HepG2 (cell line): ENCODE measurements around the gene C2orf80. TPM values are rescaled to one million over a fixed set of nuclear protein-coding genes. Genes with fewer than 3 reads are reported as not detected.
A peak's percentile ranks its signal among the peaks of the same experiment; 100 is the strongest.

ENCODE experiments used
- CHCHD3 ChIP-seq: sonication (generic); formaldehyde crosslinking; IDR thresholded peaks from 2 replicates; pipeline ENCODE4 v1.8.0; 2022; ENCODE audit warnings: mild to moderate bottlenecking, missing genetic modification reagents, moderate library complexity
- GATAD2A ChIP-seq: IDR thresholded peaks from 2 replicates; pipeline ENCODE4 v1.6.1; 2016
- JUND ChIP-seq: sonication (generic); formaldehyde crosslinking; IDR thresholded peaks from 2 replicates; pipeline ENCODE4 v1.8.0; 2022; ENCODE audit warnings: mild to moderate bottlenecking, missing genetic modification reagents
- MAFG ChIP-seq: sonication (generic); formaldehyde crosslinking; IDR thresholded peaks from 2 replicates; pipeline ENCODE4 v1.5.1; 2020; ENCODE audit warnings: mild to moderate bottlenecking, missing genetic modification reagents
- NCOA1 ChIP-seq: sonication (generic); formaldehyde crosslinking; IDR thresholded peaks from 2 replicates; pipeline ENCODE4 v1.9.0; 2021; ENCODE audit warnings: missing genetic modification reagents
- NONO ChIP-seq, 2 experiments: fragments of 450-650 bp in 1 of 2; sonication (generic) in 1 of 2; formaldehyde crosslinking in 1 of 2; IDR thresholded peaks in 1 of 2; conservative IDR thresholded peaks in 1 of 2; 2 replicates each; pipeline versions ENCODE4 v1.6.1 to v1.8.0; 2017 to 2022; ENCODE audit warnings: mild to moderate bottlenecking in 1 of 2, missing genetic modification reagents in 1 of 2, moderate library complexity in 1 of 2
- PHF21A ChIP-seq: sonication (generic); formaldehyde crosslinking; IDR thresholded peaks from 2 replicates; pipeline ENCODE4 v1.5.0; 2020; ENCODE audit warnings: mild to moderate bottlenecking, missing genetic modification reagents
- TP53 ChIP-seq: sonication (generic); formaldehyde crosslinking; conservative IDR thresholded peaks from 2 replicates; pipeline ENCODE4 v1.4.0; 2020; ENCODE audit warnings: missing genetic modification reagents
- ZNF235 ChIP-seq: sonication (generic); formaldehyde crosslinking; IDR thresholded peaks from 2 replicates; pipeline ENCODE4 v1.8.1; 2023; ENCODE audit warnings: mild to moderate bottlenecking, missing genetic modification reagents, borderline replicate concordance
- ZNF772 ChIP-seq: sonication (generic); formaldehyde crosslinking; IDR thresholded peaks from 2 replicates; pipeline ENCODE4 v1.5.0; 2020; ENCODE audit warnings: mild to moderate bottlenecking, missing genetic modification reagents
- ZSCAN12 ChIP-seq: sonication (generic); formaldehyde crosslinking; IDR thresholded peaks from 2 replicates; pipeline ENCODE4 v1.9.0; 2021; ENCODE audit warnings: mild to moderate bottlenecking, missing genetic modification reagents
- ZSCAN21 ChIP-seq: sonication (generic); formaldehyde crosslinking; IDR thresholded peaks from 2 replicates; pipeline ENCODE4 v1.8.0; 2022; ENCODE audit warnings: mild to moderate bottlenecking, missing genetic modification reagents, moderate library complexity, borderline replicate concordance
- polyA plus RNA-seq, 8 experiments: library from polyadenylated mRNA; depleted of rRNA in 3 of 8; stranded (reverse) in 7 of 8; unstranded in 1 of 8; fragments of >200 nt; fragmentation: Illumina TruSeq in 4 of 8; extraction: Trizol in 4 of 8; gene quantifications; 2 replicates each; pipeline versions ENCODE4 v1.2.1 to v1.2.3, GENCODE V29; 2011 to 2016; ENCODE audit warnings: low read depth in 4 of 8, missing spikeins in 1 of 8, mixed read lengths in 1 of 8; ENCODE audit not compliant: insufficient read depth in 1 of 8
- total RNA-seq, 5 experiments: library from RNA; depleted of rRNA; stranded (reverse); fragments of >200 nt; fragmentation: Illumina TruSeq; extraction: Trizol; gene quantifications; 2 replicates each; pipeline ENCODE4 v1.2.3, GENCODE V29; 2016; ENCODE audit warnings: low read depth in 1 of 5
- TF ChIP-seq, protein P1 (sequence below): sonication (generic); formaldehyde crosslinking; IDR thresholded peaks from 2 replicates; pipeline ENCODE4 v1.4.0; 2020; ENCODE audit warnings: missing genetic modification reagents, borderline replicate concordance
- TF ChIP-seq, protein P2 (sequence below): sonication (generic); formaldehyde crosslinking; IDR thresholded peaks from 2 replicates; pipeline ENCODE4 v1.5.0; 2020; ENCODE audit warnings: missing genetic modification reagents
- TF ChIP-seq, protein P3 (sequence below): sonication (generic); formaldehyde crosslinking; IDR thresholded peaks from 2 replicates; pipeline ENCODE4 v1.4.0; 2020; ENCODE audit warnings: mild to moderate bottlenecking, missing genetic modification reagents
- TF ChIP-seq, protein P4 (sequence below): sonication (generic); formaldehyde crosslinking; IDR thresholded peaks from 2 replicates; pipeline ENCODE4 v1.4.0; 2020; ENCODE audit warnings: low read depth, missing genetic modification reagents

The C2orf80 gene
- total and polyA plus RNA-seq, 2 of the 13 experiments (the other 11 are each of a cell fraction or from before 2014, with no cell fraction given), result not detected

DNA sequence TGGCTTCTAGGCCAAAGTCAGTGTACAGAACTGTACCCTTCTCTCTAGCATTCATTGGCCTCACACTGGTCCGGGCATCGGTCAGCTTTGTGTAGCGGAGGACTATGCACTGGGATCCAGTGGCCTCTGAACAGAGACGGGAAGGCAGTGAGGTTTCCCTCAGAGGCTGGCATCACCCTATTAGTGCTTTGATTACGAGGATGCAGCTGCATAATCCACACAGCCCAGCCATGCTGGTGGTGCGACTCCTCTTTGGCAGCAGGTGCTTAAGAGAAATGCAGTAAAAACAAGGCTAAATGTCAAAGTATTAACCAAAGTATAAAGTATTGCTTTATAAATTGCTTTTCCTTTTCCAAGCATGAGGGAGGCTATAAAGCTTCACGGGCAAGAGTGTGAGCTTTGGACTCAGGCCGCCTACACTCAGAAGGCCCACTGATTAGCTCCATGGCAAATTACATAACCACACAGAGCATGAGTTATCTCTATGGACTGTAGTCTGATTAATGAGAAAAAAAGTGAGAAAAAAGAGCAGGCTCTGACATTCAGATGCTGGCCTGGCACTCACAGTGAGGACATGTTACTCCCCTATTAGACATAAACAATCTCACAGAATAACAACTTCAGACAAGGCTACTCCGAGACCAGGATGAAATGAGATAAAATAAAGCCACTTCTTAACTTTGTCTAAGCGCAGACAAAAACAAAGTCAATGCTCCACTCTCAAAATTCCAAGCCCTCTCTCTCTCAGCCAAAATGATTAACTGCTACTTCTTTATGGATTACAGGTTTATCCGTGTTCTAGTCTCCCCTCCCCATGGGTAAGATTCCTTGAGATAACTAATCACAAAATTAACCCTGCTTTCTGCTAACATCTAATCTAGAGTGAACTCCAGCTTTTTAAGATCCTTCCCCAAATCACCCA, 53.8 kb downstream of the C2orf80 start (continued):
- TF ChIP-seq, protein P1, sequence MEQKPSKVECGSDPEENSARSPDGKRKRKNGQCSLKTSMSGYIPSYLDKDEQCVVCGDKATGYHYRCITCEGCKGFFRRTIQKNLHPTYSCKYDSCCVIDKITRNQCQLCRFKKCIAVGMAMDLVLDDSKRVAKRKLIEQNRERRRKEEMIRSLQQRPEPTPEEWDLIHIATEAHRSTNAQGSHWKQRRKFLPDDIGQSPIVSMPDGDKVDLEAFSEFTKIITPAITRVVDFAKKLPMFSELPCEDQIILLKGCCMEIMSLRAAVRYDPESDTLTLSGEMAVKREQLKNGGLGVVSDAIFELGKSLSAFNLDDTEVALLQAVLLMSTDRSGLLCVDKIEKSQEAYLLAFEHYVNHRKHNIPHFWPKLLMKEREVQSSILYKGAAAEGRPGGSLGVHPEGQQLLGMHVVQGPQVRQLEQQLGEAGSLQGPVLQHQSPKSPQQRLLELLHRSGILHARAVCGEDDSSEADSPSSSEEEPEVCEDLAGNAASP (CRISPR knock-in tag), result no peak
- TF ChIP-seq MAFG (CRISPR knock-in tag) (no peak), PHF21A (CRISPR knock-in tag) (peak; percentile 48; the same call in 1 of the 2 replicates), CHCHD3 (CRISPR knock-in tag) (no peak), ZNF772 (CRISPR knock-in tag) (peak; percentile 60; the same call in 1 of the 2 replicates), GATAD2A (CRISPR knock-in tag) (peak; percentile 88), JUND (no peak), ZSCAN12 (CRISPR knock-in tag) (no peak), TP53 (no peak), ZSCAN21 (no peak), ZNF235 (CRISPR knock-in tag) (no peak), NCOA1 (CRISPR knock-in tag) (peak; percentile 66; the same call in 1 of the 2 replicates), NONO (IDR thresholded peaks at IDR 0.05) (no peak), NONO (CRISPR knock-in tag; conservative IDR thresholded peaks at IDR 0.05) (no peak)
- TF ChIP-seq, protein P2, sequence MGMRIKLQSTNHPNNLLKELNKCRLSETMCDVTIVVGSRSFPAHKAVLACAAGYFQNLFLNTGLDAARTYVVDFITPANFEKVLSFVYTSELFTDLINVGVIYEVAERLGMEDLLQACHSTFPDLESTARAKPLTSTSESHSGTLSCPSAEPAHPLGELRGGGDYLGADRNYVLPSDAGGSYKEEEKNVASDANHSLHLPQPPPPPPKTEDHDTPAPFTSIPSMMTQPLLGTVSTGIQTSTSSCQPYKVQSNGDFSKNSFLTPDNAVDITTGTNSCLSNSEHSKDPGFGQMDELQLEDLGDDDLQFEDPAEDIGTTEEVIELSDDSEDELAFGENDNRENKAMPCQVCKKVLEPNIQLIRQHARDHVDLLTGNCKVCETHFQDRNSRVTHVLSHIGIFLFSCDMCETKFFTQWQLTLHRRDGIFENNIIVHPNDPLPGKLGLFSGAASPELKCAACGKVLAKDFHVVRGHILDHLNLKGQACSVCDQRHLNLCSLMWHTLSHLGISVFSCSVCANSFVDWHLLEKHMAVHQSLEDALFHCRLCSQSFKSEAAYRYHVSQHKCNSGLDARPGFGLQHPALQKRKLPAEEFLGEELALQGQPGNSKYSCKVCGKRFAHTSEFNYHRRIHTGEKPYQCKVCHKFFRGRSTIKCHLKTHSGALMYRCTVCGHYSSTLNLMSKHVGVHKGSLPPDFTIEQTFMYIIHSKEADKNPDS (CRISPR knock-in tag), result no peak
- TF ChIP-seq, protein P3, sequence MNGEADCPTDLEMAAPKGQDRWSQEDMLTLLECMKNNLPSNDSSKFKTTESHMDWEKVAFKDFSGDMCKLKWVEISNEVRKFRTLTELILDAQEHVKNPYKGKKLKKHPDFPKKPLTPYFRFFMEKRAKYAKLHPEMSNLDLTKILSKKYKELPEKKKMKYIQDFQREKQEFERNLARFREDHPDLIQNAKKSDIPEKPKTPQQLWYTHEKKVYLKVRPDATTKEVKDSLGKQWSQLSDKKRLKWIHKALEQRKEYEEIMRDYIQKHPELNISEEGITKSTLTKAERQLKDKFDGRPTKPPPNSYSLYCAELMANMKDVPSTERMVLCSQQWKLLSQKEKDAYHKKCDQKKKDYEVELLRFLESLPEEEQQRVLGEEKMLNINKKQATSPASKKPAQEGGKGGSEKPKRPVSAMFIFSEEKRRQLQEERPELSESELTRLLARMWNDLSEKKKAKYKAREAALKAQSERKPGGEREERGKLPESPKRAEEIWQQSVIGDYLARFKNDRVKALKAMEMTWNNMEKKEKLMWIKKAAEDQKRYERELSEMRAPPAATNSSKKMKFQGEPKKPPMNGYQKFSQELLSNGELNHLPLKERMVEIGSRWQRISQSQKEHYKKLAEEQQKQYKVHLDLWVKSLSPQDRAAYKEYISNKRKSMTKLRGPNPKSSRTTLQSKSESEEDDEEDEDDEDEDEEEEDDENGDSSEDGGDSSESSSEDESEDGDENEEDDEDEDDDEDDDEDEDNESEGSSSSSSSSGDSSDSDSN, result no peak
- TF ChIP-seq, protein P4, sequence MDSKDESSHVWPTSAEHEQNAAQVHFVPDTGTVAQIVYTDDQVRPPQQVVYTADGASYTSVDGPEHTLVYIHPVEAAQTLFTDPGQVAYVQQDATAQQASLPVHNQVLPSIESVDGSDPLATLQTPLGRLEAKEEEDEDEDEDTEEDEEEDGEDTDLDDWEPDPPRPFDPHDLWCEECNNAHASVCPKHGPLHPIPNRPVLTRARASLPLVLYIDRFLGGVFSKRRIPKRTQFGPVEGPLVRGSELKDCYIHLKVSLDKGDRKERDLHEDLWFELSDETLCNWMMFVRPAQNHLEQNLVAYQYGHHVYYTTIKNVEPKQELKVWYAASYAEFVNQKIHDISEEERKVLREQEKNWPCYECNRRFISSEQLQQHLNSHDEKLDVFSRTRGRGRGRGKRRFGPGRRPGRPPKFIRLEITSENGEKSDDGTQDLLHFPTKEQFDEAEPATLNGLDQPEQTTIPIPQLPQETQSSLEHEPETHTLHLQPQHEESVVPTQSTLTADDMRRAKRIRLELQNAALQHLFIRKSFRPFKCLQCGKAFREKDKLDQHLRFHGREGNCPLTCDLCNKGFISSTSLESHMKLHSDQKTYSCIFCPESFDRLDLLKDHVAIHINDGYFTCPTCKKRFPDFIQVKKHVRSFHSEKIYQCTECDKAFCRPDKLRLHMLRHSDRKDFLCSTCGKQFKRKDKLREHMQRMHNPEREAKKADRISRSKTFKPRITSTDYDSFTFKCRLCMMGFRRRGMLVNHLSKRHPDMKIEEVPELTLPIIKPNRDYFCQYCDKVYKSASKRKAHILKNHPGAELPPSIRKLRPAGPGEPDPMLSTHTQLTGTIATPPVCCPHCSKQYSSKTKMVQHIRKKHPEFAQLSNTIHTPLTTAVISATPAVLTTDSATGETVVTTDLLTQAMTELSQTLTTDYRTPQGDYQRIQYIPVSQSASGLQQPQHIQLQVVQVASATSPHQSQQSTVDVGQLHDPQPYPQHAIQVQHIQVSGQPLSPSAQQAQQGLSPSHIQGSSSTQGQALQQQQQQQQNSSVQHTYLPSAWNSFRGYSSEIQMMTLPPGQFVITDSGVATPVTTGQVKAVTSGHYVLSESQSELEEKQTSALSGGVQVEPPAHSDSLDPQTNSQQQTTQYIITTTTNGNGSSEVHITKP (CRISPR knock-in tag), result no peak
